ENCODE data around the gene DLK2. TPM values are rescaled to one million over a fixed set of nuclear protein-coding genes. Genes with fewer than 3 reads are reported as not detected.
"Not testable (repeated sequence)": the region's sequence is repeated elsewhere in the genome, so short reads cannot be mapped to it uniquely, and the experiment has no call there.

The DLK2 gene
- total RNA-seq, 1 donor from 2014 or later, result 3.9 TPM

GRCh38 chr6:43469947-43470346, 14.6 kb upstream of the DLK2 start:
- no peak for DNase-seq (ENCODE audit: extremely low spot score in 2 of 2)
- intact Hi-C loops (cut with DNase I), result no loop called here
- Histone ChIP-seq H3K36me3 (no peaks in the 10 kb centered on the region), H3K4me3 (no peak overlapping the region), H3K27me3 (no peaks in the 10 kb centered on the region), H3K27ac (no peak overlapping the region), H3K9me3 (no peaks in the 10 kb centered on the region), H3K4me1 (no peaks in the 10 kb centered on the region)
- TF ChIP-seq POLR2AphosphoS5 (IDR thresholded peaks at IDR 0.05; ENCODE audit: insufficient read depth in 1 of 2, low read depth in 1 of 2) (no peak), CTCF (IDR thresholded peaks at IDR 0.05) (no peak), POLR2A (IDR thresholded peaks at IDR 0.05) (no peak)

GRCh38 chr6:43468748-43469681, 13.7 kb upstream of the DLK2 start:
- Histone ChIP-seq H3K36me3 (no peaks in the 10 kb centered on the region), H3K4me1 (no peaks in the 10 kb centered on the region), H3K9me3 (no peaks in the 10 kb centered on the region), H3K27ac (no peak overlapping the region), H3K27me3 (no peaks in the 10 kb centered on the region), H3K4me3 (no peak overlapping the region)
- TF ChIP-seq POLR2A (IDR thresholded peaks at IDR 0.05), result no peak
- TF ChIP-seq POLR2AphosphoS5 (IDR thresholded peaks at IDR 0.05; ENCODE audit: insufficient read depth in 1 of 2, low read depth in 1 of 2), result no peak
- TF ChIP-seq CTCF (IDR thresholded peaks at IDR 0.05), result no peak
- no peak for DNase-seq (ENCODE audit: extremely low spot score in 2 of 2)
- intact Hi-C loops (cut with DNase I), result no loop called here

GRCh38 chr6:43468240-43468639, 12.9 kb upstream of the DLK2 start:
- H3K36me3 ChIP-seq, result no peaks in the 10 kb centered on the region
- TF ChIP-seq POLR2A (IDR thresholded peaks at IDR 0.05), result no peak
- TF ChIP-seq CTCF (IDR thresholded peaks at IDR 0.05), result no peak
- TF ChIP-seq POLR2AphosphoS5 (IDR thresholded peaks at IDR 0.05; ENCODE audit: insufficient read depth in 1 of 2, low read depth in 1 of 2), result no peak
- H3K27ac ChIP-seq, result no peak overlapping the region
- DNase-seq (ENCODE audit: extremely low spot score in 2 of 2), result no peak
- intact Hi-C loops (cut with DNase I), result no loop called here
- H3K4me1 ChIP-seq, result no peaks in the 10 kb centered on the region
- no peak overlapping the region for H3K4me3 ChIP-seq
- H3K9me3 ChIP-seq, result no peaks in the 10 kb centered on the region
- H3K27me3 ChIP-seq, result no peaks in the 10 kb centered on the region

GRCh38 chr6:43467752-43468151, 12.4 kb upstream of the DLK2 start:
- DNase-seq (ENCODE audit: extremely low spot score in 2 of 2), result no peak
- no peak overlapping the region for H3K27ac ChIP-seq
- no peaks in the 10 kb centered on the region for H3K27me3 ChIP-seq
- H3K4me3 ChIP-seq, result no peak overlapping the region
- TF ChIP-seq POLR2A (IDR thresholded peaks at IDR 0.05), result no peak
- TF ChIP-seq POLR2AphosphoS5 (IDR thresholded peaks at IDR 0.05; ENCODE audit: insufficient read depth in 1 of 2, low read depth in 1 of 2), result no peak
- no peak for TF ChIP-seq CTCF (IDR thresholded peaks at IDR 0.05)
- H3K4me1 ChIP-seq, result no peaks in the 10 kb centered on the region
- H3K9me3 ChIP-seq, result no peaks in the 10 kb centered on the region
- no peaks in the 10 kb centered on the region for H3K36me3 ChIP-seq
- intact Hi-C loops (cut with DNase I), result no loop called here

GRCh38 chr6:43467265-43467664, 11.9 kb upstream of the DLK2 start:
- H3K4me1 ChIP-seq; H3K27me3 ChIP-seq; H3K4me3 ChIP-seq; H3K9me3 ChIP-seq; H3K27ac ChIP-seq; intact Hi-C loops (cut with DNase I); H3K36me3 ChIP-seq; DNase-seq (ENCODE audit: extremely low spot score in 2 of 2): not testable (repeated sequence)

All from vagina (tissue), 2 donors.